ENCODE measurements around the gene RHBDL1.

DNA sequence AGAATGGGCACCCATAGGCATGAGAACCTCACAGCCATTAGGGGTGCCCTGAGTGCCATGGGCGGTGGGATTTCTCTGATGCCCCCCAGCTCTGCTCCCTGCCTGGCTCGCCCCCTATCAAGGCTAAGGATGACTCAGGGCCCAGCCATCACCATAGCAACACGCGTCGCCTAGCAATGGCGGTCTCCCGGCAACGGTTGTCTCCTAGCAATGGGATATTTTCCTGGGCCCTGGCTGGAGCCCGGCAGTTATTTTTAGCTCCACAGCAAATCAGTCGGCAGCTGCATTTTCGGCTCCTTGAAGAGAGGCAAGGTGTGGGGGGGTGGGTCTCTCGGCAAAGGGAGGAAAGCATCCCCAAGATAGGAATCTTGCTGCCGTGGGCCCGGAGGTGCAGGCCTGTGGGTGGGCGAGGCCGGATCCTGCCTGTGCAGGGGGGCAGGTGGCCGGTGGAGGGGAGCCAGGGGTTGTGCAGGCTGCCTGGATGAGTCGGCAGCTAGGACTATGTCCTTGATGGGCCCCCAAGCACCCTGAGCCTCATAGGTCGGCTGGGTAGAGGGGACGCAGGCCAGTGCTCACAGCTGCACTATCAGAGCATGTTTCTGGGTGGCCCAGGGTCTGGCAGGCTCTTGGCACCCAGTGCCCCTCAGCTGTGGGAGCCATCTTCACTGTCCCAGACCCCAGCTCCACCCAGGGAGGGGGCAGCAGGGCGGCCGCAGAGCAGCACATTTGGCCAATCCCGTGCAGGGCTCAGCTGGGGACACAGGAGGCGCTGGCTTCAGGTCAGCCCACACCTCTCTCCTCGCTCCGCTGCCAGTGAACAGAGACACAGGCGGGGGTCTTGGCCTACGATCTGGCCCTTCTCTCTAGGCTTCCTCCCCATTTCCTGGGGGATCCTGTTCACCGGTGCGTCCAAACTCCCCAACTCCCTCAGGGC lies 34.4 kb downstream of the RHBDL1 start:
- TF ChIP-seq CTCF (IDR thresholded peaks at IDR 0.05) (no peak), POLR2A (IDR thresholded peaks at IDR 0.05) (no peak)

All from uterus (tissue), 2 donors.